SIG-M5 (cell line): ENCODE measurements around the gene VN1R5.

Experiments used
- DNase-seq: peaks from one replicate; lab custom pipeline; 2025; lab: John Stamatoyannopoulos, UW

VN1R5 gene

DNA sequence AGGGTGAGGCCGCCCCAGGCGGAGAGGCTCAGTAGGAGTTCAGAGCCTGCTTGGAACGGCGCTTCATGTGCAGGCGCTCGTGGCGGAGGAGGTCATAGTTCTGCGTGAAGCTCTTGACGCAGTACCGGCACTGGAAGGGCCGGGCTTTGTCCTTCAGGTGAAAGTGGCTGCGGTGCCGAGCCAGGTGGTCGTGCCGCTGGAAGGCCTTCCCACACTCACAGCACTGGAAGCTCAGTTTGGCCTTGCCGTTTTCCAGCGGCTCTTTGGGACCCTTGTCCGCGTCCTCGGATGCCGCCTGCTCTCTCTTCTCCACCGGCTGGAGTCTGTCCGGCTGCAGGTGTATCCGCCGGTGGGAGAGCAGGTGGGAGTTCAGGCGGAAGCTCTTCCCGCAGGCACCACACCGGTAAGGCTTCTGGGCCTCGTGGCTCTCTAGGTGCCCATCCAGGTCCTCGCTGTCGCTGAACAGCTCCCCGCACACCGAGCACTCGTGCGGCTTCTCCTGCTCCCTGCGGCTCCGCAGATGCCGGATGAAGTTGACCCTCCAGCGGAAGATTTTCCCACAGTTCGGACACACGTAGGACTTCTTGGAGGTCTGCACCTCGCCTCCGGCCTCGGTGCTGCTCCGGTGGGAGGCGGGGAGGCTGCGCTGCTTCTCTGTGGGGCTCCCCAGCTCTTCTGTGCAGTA is 44.8 kb downstream of the VN1R5 start:
- no peak for DNase-seq

DNA sequence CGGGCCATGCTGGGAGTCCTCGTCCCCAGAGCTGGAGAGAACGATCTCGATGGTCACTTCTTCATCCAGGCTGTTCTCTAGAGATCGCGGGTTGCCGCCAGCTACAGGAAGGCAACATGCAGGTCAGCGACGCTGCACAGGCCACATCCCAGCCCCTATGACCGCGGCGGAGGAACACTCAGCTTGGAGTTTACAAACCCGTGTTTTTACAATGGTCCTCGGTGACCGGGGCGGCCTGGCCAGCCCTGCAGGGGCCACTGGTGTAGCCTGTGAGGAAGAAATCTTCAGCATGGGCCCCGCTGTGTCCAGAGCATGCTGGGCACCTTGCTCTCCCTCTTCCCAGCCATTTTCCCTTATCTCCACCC is 45.3 kb downstream of the VN1R5 start:
- no peak for DNase-seq

DNA sequence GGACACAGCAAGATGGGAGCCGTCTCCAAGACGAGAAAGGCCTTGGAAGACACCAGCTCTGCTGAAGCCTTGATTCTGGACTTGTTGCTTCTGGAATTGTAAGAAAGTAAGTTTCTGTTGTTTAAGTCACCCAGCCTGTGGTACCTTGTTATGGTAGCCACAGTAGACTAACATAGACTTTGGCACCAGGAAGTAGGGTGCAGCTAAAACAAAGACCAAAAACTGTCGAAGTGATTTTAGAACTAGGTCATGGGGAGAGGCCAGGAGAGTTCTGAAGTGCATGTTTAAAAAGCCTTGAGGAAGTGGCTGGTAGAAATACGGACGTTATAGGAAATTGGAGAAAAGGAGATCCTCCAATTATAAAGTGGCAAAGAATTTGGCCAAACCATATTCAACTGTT is 47.3 kb downstream of the VN1R5 start:
- no peak for DNase-seq

DNA sequence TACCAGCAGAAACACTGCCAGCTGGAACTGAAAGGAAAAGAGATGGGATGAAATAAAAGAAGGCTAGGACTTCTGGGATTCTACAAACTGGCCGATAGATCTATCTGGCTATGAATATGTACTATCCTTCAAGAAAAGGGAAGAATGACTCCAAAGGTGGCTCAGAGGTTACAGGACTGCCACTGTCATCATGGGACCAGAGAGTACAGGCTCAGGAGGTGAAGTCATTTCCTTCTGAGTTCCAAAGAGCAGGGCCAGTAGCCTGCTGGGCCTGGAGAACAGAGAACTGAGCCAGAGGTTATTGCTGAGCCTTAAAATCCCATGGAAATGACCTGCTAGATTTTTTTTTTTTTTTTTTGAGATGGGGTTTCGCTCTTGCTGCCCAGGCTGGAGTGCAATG is 48.2 kb downstream of the VN1R5 start:
- no peak for DNase-seq
